ENCODE data around the gene ACTN4.
A peak's percentile ranks its signal among the peaks of the same experiment; 100 is the strongest.

The ACTN4 gene

DNA sequence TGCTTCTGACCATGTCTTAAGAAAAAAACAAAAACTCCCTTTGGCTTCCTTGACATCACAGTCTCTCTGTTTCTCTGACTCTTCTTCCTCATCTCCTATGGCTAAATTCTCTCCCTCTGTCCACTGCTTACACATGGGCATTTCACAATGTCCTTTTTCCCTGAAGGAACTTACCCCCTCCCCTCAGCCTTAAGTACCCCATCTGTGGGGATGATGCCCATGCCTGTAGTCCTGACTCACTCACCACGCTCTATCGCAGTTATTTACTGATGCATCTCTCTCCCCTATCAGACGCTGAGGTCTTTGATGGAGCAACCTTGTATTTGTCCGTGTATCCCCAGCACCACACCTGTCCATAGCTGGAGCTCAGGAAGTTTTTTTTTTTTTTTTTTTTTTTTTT is 32.4 kb downstream of the ACTN4 start:
- no peak for FAIRE-seq

DNA sequence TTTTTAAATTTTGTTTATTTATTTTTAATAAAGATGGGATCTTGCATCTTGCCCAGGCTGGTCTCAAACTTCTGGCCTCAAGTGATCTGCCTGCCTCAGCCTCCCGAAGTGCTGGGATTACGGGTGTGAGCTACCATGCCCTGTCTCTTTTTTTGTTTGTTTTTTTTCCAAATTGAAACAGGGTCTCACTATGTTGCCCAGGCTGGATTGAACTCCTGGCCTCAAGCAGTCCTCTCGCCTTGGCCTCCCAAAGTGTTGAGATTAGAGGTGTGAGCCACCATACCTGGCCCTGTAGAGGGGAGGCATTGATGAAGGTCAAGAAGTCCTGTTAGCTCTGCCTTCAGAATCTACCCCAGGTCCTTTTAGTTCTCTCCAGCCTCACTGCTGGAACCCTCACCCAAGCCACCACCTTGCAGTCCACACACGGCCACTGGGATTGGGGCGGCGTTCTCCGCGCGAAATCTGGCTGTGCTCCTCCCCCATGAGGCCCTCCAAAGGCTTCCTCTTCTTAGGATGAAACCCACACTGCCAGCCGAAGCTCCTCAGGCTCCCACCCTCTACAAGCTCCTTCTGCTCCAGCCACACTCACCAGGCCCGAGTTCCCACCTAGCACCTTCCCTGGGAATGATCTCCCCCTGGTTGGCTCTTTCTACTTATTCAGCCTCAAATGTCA is 34.9 kb downstream of the ACTN4 start:
- FAIRE-seq: no peak

DNA sequence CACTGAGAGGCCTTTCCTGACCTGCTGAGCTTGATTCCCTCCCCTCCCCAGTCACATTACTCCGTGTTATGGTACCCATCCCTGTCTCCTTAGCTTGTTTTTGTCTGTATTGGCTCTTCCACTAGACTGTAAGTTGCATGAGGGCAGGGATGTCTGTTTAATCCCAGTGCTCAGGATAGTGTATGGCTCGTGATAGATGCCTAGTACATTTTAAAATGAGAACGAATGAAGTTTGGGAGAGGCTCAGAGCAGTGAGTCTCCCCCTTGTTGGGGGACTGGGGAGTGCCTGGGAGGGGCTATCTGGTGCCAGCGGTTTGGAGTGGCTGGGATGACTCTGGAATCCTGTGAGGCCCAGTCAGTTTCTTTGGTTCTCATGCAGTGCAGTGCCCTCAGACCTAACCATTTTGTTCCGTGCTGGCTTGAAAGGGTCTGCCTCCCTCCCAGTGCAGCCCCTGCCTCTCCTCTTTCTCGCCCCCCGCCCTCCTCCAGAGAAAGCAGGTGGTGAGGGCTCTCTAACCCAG is 35.5 kb downstream of the ACTN4 start:
- FAIRE-seq: no peak

GRCh38 chr19:38683393-38684077 is 36.1 kb downstream of the ACTN4 start:
- peak; percentile 28 for FAIRE-seq

DNA sequence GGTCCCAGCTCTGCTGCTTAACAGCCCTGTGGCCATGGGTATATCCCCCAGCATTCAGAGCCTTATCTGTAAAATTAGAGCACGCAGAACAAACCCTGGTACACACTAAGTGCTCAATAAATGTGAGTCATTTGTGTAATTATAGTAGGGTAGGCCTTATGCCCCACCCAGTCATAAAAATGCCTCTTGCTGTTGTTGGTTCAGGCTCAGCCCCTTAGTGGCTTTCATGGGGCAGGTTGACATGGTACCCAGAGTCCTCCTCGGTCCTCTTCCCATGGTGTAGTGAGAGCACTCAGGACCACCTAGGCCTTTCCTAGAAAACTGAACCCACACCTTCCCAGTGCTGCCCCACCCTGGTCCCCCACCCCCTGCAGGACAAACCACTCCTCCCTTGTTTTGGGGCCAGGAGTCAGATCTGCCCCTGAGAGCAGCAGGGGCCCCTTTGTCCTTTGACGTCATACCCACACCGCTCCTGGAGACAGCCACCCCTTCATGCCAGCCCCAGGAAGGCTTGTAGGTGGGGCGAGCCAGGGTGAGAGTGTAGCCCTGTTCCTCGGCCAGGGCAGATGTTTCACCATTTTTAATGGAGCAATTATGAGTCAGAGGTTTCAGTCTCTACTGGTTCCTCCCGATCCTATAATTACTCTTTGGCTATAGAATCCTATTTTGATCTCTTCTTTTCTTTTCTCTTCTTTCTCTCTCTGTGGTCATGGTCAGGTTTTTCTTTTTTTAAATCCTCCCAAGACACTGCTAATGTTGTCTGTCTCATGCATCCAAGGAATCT is 36.8 kb downstream of the ACTN4 start:
- no peak for FAIRE-seq

DNA sequence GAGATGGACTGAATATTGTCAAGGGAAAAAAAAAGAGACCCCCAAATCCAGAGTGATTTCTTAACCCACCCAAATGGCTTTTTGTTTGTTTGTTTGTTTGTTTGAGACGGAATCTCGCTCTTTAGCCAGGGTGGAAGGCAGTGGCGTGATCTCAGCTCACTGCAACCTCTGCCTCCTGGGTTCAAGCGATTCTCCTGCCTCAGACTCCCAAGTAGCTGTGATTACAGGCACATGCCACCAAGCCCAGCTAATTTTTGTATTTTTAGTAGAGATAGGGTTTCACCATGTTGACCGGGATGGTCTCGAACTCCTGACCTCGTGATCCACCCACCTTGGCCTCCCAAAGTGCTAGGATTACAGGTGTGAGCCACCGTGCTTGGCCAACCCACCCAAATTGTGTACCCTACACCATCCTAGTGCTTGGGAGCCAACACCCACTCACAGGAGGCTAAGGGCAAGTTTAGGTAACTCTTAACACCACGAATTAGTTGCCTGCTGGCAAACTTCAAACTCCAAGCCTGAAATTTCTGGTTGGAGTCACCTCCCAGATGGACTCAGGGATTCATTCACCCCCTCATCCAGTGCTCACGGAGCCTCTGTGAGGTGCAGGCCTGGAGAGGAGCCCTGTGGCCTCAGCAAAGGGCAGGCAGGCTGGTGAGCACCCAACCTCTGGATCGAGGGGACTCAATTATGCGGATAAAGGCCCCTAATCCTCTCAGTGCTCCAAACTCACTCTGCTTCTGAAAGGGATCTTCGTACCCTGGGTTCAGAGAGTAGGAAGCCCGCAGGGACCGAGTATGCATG is 37.6 kb downstream of the ACTN4 start:
- no peak for FAIRE-seq

DNA sequence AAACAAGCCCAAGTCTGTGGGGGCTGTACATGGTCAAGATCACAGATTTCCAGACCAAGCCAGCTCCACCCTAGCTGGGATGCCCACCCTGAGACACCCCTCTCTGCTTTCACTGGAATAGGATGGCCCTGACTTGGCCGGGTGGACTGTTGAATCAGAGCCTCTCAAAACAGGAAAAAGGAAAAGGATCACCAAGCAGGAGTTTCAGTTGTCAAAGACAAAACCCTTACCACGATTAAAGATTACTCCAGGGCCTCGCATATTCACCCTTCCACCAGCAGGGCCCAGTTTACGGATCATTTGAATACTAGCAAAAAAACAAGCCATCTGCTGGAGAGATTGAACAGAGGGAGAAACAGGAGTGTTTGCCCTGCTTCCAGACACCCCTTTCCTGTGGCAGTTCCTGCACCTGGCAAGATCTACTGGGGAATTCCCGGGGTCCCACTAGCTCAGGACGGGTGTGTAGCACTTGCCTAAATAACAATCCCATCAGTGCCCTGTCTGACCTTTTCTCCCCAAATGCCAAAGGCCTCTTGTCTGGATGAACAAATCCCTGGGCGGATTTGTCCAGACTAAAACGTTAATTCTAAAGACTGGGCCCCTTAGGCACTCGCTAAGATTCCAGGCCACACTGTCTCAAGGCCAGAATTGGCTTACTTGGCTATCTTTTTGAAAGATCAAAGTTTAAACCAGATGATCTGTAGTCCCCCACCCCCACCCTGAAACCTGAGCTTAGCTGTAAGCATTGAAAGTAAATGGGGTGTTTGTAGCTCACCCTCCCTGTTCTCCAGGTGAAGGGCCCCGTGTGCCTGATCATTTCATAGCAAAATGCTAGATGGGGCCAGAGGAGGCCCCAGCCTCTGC is 38.4 kb downstream of the ACTN4 start:
- FAIRE-seq: no peak

DNA sequence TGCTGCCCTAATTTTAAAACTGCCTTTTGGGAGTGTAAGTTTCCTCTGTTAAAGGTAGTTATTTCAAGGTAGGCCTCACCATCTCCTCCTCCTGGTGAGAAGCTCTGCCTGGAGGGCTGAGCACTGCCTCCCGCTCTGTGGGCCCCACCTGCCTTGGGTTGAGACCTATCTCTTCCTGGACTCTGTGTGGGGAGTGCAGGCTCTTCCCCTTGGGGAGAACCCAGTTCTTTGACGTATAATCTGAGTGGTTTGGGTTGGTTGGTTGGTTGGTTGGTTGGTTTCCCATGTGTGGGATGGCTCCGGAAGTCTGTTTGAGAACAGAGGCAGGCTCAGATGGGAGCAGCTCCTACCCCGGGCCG is 39.1 kb downstream of the ACTN4 start:
- FAIRE-seq: no peak

GRCh38 chr19:38687837-38688378 is 40.5 kb downstream of the ACTN4 start:
- FAIRE-seq: no peak

DNA sequence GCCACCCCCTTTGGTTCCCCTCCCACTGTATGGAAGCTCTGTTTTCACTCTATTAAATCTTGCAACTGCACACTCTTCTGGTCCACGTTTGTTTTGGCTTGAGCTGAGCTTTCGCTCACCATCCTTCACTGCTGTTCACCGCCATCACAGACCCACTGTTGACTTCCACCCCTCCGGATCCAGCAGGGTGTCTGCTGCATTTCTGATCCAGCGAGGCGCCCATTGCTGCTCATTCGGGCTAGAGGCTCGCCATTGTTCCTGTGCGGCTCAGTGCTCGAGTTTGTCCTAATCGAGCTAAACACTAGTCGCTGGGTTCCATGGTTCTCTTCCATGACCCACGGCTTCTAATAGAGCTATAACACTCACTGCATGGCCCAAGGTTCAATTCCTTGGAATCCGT is 42.7 kb downstream of the ACTN4 start:
- no peak for FAIRE-seq

GRCh38 chr19:38690832-38691231 is 43.4 kb downstream of the ACTN4 start:
- FAIRE-seq: no peak

- no peak for FAIRE-seq
These were observed 44.5 kb downstream of the ACTN4 start for GRCh38 chr19:38691938-38692457.

DNA sequence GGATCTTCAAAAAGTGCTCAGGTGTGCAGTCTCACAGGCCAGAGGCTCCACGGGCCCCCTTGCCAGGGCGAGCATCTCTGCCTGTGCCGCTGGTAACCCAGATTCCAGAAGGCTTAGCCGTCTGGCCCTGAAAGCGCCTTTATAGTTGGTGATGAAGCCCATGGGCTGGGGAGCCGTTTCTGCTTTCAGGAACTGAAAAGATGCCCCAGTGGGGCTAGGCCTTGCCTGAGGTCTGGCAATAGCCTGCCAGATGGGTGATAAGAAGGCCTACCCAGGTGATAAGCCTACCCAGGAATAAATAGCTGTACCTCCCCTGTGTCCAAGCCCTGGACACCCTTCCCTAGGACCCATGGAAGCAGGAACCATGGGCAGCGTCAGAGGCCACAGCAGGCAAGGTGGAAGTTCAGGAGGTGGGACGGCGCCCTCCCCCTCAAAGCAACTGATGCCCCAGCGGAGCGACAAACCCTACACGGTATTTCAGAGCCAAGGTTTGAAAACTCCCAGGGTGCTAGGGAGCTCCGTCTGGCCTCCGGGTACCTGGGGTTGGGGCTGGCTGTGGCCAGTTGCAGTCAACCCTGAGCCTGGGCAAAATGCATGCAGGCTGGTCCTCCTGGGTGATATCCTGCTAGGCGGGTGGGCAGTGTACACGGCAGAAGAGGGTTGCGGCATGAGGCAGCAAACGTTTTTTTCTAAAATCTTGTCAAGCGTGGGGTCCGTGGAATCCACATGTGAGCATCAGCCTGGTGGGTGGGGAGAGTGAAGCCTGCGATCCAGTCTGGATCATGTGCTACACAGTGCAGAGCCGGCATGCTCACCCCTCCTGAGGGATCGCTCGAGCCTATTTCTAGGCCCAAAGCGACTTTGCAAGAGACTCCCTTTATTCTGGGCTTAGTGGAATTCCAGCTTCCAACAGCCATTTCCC is 45.3 kb downstream of the ACTN4 start:
- FAIRE-seq: no peak

GRCh38 chr19:38693380-38694223 is 46.2 kb downstream of the ACTN4 start:
- no peak for FAIRE-seq

DNA sequence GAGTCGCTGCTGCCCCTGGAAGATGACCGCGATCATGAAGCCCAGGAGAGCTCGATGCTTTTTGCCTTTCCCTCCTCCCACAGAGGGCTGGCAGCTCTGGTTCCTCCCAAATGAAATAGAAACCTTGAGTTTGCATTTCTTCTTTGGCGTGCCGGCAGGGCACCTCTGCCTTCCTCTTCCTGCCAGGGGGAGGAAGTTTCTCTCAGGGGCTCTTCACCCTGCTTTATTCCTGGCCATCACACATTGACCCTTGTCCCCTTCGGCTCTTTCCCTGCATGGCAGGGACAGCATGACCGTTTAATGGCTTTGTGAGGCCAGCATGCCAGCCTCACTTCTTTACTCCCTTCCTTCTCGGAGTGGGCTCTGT is 47.9 kb downstream of the ACTN4 start:
- FAIRE-seq: no peak

- FAIRE-seq: no peak
These were observed 48.6 kb downstream of the ACTN4 start for GRCh38 chr19:38695832-38696728.

DNA sequence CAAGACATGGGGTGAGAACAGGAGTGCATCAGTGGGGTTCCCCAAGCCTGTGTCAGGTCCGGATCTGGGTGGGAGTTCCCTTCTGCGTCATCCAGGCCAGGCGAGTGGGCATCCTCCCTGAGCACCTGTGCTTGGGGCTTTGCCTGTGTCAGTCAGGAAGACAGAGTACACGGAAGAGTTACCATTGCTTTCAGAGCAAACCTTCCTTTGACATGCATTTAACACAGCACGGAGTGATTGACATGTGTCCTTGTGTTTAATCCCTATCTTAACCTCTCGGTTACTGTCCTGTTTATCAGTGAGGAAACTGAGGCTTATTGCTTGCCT is 49.2 kb downstream of the ACTN4 start:
- no peak for FAIRE-seq

GRCh38 chr19:38697197-38697596 is 49.7 kb downstream of the ACTN4 start:
- no peak for FAIRE-seq
